Measurements from ENCODE around the gene ARHGEF6. TPM values are rescaled to one million over a fixed set of nuclear protein-coding genes. Genes with fewer than 3 reads are reported as not detected.

Gene ARHGEF6
- total and polyA plus RNA-seq, 4 donors = 4.9 to 22.4 (median 15.5) TPM

GRCh38 chrX:136794080-136794479, 13.3 kb upstream of the ARHGEF6 start:
- H3K27ac ChIP-seq (ENCODE audit: low read depth in 1 of 2, low read length in 1 of 2) = no peak overlapping the region
- H3K4me3 ChIP-seq = no peak overlapping the region
- WGBS, 2 donors = 50 to 92% methylated on average over 1 of the region's 1 CpG
- peaks cover 0 to 2% (median 0%) of the 10 kb centered on the region in 4 donors for H3K9me3 ChIP-seq (ENCODE audit: control insufficient read depth in 4 of 4, insufficient read depth in 3 of 4, low read length in 3 of 4)
- H3K4me1 ChIP-seq (ENCODE audit: control insufficient read depth in 5 of 5, insufficient read depth in 5 of 5, low read length in 5 of 5) = no peaks in the 10 kb centered on the region
- ATAC-seq (ENCODE audit: insufficient read depth, low FRiP score) (no peak), DNase-seq (no peak)
- no peaks in the 10 kb centered on the region for H3K27me3 ChIP-seq (ENCODE audit: control insufficient read depth in 3 of 3, insufficient read depth in 3 of 3, low read length in 2 of 3)
- no peak overlapping the region for H3K9ac ChIP-seq (ENCODE audit: insufficient read depth in 1 of 2, low read length in 2 of 2)
- no peak for TF ChIP-seq CTCF (IDR thresholded peaks at IDR 0.05; ENCODE audit: control extremely low read depth, extremely low read depth)
- H3K36me3 ChIP-seq (ENCODE audit: control insufficient read depth in 4 of 4, insufficient read depth in 4 of 4, low read length in 4 of 4) = no peaks in the 10 kb centered on the region

- Histone ChIP-seq H3K36me3 (ENCODE audit: control insufficient read depth in 4 of 4, insufficient read depth in 4 of 4, low read length in 4 of 4) (no peaks in the 10 kb centered on the region), H3K4me3 (no peak overlapping the region), H3K9me3 (ENCODE audit: control insufficient read depth in 4 of 4, insufficient read depth in 3 of 4, low read length in 3 of 4) (peaks cover 0 to under 1% (median 0%) of the 10 kb centered on the region in 4 donors), H3K27ac (ENCODE audit: low read depth in 1 of 2, low read length in 1 of 2) (no peak overlapping the region), H3K27me3 (ENCODE audit: control insufficient read depth in 3 of 3, insufficient read depth in 3 of 3, low read length in 2 of 3) (no peaks in the 10 kb centered on the region), H3K4me1 (ENCODE audit: control insufficient read depth in 5 of 5, insufficient read depth in 5 of 5, low read length in 5 of 5) (no peaks in the 10 kb centered on the region), H3K9ac (ENCODE audit: insufficient read depth in 1 of 2, low read length in 2 of 2) (no peak overlapping the region)
- DNase-seq = no peak
- no peak for ATAC-seq (ENCODE audit: insufficient read depth, low FRiP score)
- TF ChIP-seq CTCF (IDR thresholded peaks at IDR 0.05; ENCODE audit: control extremely low read depth, extremely low read depth) = no peak
- 38 to 53% methylated on average over 4 of the region's 4 CpGs for WGBS, 2 donors
Observed at GRCh38 chrX:136789856-136790255, 9.1 kb upstream of the ARHGEF6 start.

- peaks cover 0 to 6% (median 0%) of the 10 kb centered on the region in 5 donors for H3K4me1 ChIP-seq (ENCODE audit: control insufficient read depth in 5 of 5, insufficient read depth in 5 of 5, low read length in 5 of 5)
- H3K36me3 ChIP-seq (ENCODE audit: control insufficient read depth in 4 of 4, insufficient read depth in 4 of 4, low read length in 4 of 4) = no peaks in the 10 kb centered on the region
- no peak overlapping the region for H3K9ac ChIP-seq (ENCODE audit: insufficient read depth in 1 of 2, low read length in 2 of 2)
- no peak for TF ChIP-seq CTCF (IDR thresholded peaks at IDR 0.05; ENCODE audit: control extremely low read depth, extremely low read depth)
- no peaks in the 10 kb centered on the region for H3K9me3 ChIP-seq (ENCODE audit: control insufficient read depth in 4 of 4, insufficient read depth in 3 of 4, low read length in 3 of 4)
- H3K4me3 ChIP-seq = no peak overlapping the region
- no peak overlapping the region for H3K27ac ChIP-seq (ENCODE audit: low read depth in 1 of 2, low read length in 1 of 2)
- no peak for ATAC-seq (ENCODE audit: insufficient read depth, low FRiP score)
- WGBS, 2 donors = 27 to 47% methylated on average over 1 of the region's 1 CpG
- DNase-seq = no peak
- peaks cover 0 to 4% (median 4%) of the 10 kb centered on the region in 3 donors for H3K27me3 ChIP-seq (ENCODE audit: control insufficient read depth in 3 of 3, insufficient read depth in 3 of 3, low read length in 2 of 3)
Observed at GRCh38 chrX:136784231-136784630, 3.5 kb upstream of the ARHGEF6 start.

- Histone ChIP-seq H3K9ac (ENCODE audit: insufficient read depth in 1 of 2, low read length in 2 of 2) (no peak overlapping the region), H3K27ac (ENCODE audit: low read depth in 1 of 2, low read length in 1 of 2) (no peak overlapping the region), H3K36me3 (ENCODE audit: control insufficient read depth in 4 of 4, insufficient read depth in 4 of 4, low read length in 4 of 4) (no peaks in the 10 kb centered on the region), H3K4me1 (ENCODE audit: control insufficient read depth in 5 of 5, insufficient read depth in 5 of 5, low read length in 5 of 5) (peaks cover 0 to 6% (median 0%) of the 10 kb centered on the region in 5 donors), H3K4me3 (no peak overlapping the region), H3K9me3 (ENCODE audit: control insufficient read depth in 4 of 4, insufficient read depth in 3 of 4, low read length in 3 of 4) (no peaks in the 10 kb centered on the region), H3K27me3 (ENCODE audit: control insufficient read depth in 3 of 3, insufficient read depth in 3 of 3, low read length in 2 of 3) (peaks cover 0 to 8% (median 4%) of the 10 kb centered on the region in 3 donors)
- TF ChIP-seq CTCF (IDR thresholded peaks at IDR 0.05; ENCODE audit: control extremely low read depth, extremely low read depth) = no peak
- DNase-seq = no peak
- no peak for ATAC-seq (ENCODE audit: insufficient read depth, low FRiP score)
Observed at GRCh38 chrX:136783159-136783558, 2.4 kb upstream of the ARHGEF6 start.

Data from lung (tissue), 12 donors.